GM23338 (cell line): ENCODE measurements around the gene MYO3B. TPM values are rescaled to one million over a fixed set of nuclear protein-coding genes. Genes with fewer than 3 reads are reported as not detected.

ENCODE experiments used
- ATAC-seq: fragments of 200-7000 bp; cut with Tn5 transposase; 3 replicates; pipeline ENCODE4 v1.9.1; 2020
- DNase-seq: peaks from one replicate; pipeline ENCODE4 v3.0.0-alpha.2; 2015; ENCODE audit warnings: low spot score
- H2AFZ ChIP-seq: fragments of 200-600 bp; sonication (generic); 2 replicates; pipeline ENCODE4 v1.8.0; 2016; ENCODE audit warnings: antibody characterized with exemption, mild to moderate bottlenecking, moderate library complexity
- H3F3A ChIP-seq: fragments of 200-600 bp; sonication (generic); replicated peaks from 2 replicates; pipeline ENCODE4 v1.8.0; 2017; ENCODE audit warnings: antibody characterized with exemption, mixed run types, low read depth
- H3K27ac ChIP-seq: fragments of 200-600 bp; sonication (generic); 2 replicates; pipeline ENCODE4 v1.6.1; 2016; ENCODE audit warnings: low read depth
- H3K27me3 ChIP-seq: fragments of 200-600 bp; sonication (generic); 2 replicates; pipeline ENCODE4 v1.8.0; 2016; ENCODE audit warnings: mild to moderate bottlenecking, mixed run types, moderate library complexity; ENCODE audit not compliant: insufficient read depth
- H3K36me3 ChIP-seq: fragments of 200-600 bp; sonication (generic); 2 replicates; pipeline ENCODE4 v1.8.0; 2016; ENCODE audit warnings: mild to moderate bottlenecking; ENCODE audit not compliant: insufficient read depth
- H3K4me1 ChIP-seq: fragments of 200-600 bp; sonication (generic); 2 replicates; pipeline ENCODE4 v1.8.0; 2016; ENCODE audit warnings: mild to moderate bottlenecking, moderate library complexity; ENCODE audit not compliant: insufficient read depth
- H3K4me2 ChIP-seq: fragments of 200-600 bp; sonication (generic); 2 replicates; pipeline ENCODE4 v1.7.1; 2017; ENCODE audit warnings: mixed run types
- H3K4me3 ChIP-seq: fragments of 200-600 bp; sonication (generic); 2 replicates; pipeline ENCODE4 v1.6.1; 2016; ENCODE audit warnings: mixed run types
- H3K79me2 ChIP-seq: fragments of 200-600 bp; sonication (generic); replicated peaks from 2 replicates; pipeline ENCODE4 v1.8.0; 2017; ENCODE audit warnings: mild to moderate bottlenecking; ENCODE audit not compliant: insufficient read depth
- H3K9me2 ChIP-seq: fragments of 200-600 bp; sonication (generic); 2 replicates; pipeline ENCODE4 v1.8.0; 2017; ENCODE audit not compliant: insufficient read depth
- H4K20me1 ChIP-seq: fragments of 200-600 bp; sonication (generic); replicated peaks from 2 replicates; pipeline ENCODE4 v1.8.0; 2017; ENCODE audit warnings: mild to moderate bottlenecking; ENCODE audit not compliant: insufficient read depth
- H3K27ac Mint-ChIP-seq: 2 replicates; pipeline ENCODE4 v1.8.0; 2020; ENCODE audit warnings: inconsistent platforms, mild to moderate bottlenecking, moderate library complexity, mixed read lengths
- H3K27me3 Mint-ChIP-seq: 3 replicates; pipeline ENCODE4 v1.8.0; 2022; ENCODE audit warnings: low read depth, mild to moderate bottlenecking, moderate library complexity, mixed read lengths, inconsistent platforms; ENCODE audit not compliant: insufficient read depth, poor library complexity
- H3K36me3 Mint-ChIP-seq: 3 replicates; pipeline ENCODE4 v1.8.0; 2021; ENCODE audit warnings: low read depth, mild to moderate bottlenecking, inconsistent platforms, moderate library complexity, mixed read lengths
- H3K4me1 Mint-ChIP-seq: 3 replicates; pipeline ENCODE4 v1.8.0; 2020; ENCODE audit warnings: mild to moderate bottlenecking, inconsistent platforms, mixed read lengths
- H3K4me3 Mint-ChIP-seq: 3 replicates; pipeline ENCODE4 v1.8.0; 2021; ENCODE audit warnings: moderate library complexity, mild to moderate bottlenecking, inconsistent platforms, mixed read lengths
- H3K9me3 Mint-ChIP-seq: 3 replicates; pipeline ENCODE4 v1.8.0; 2020; ENCODE audit warnings: moderate library complexity, mild to moderate bottlenecking, inconsistent platforms, mixed read lengths
- CREB1 ChIP-seq: fragments of 250-450 bp; sonication (Bioruptor Pico); IDR thresholded peaks from 2 replicates; pipeline ENCODE4 v1.5.0; 2020; ENCODE audit warnings: low read depth, mild to moderate bottlenecking, moderate library complexity
- EZH2 ChIP-seq: fragments of 200-600 bp; sonication (generic); IDR thresholded peaks from one replicate; pipeline ENCODE4 v1.8.0; 2017; ENCODE audit warnings: antibody characterized with exemption, mild to moderate bottlenecking, low read depth; ENCODE audit not compliant: unreplicated experiment
- EZH2phosphoT487 ChIP-seq: fragments of 200-600 bp; sonication (generic); IDR thresholded peaks from one replicate; pipeline ENCODE4 v1.8.1; 2018; ENCODE audit warnings: antibody characterized with exemption; ENCODE audit not compliant: unreplicated experiment
- JUNB ChIP-seq: IDR thresholded peaks from one replicate; pipeline ENCODE4 v1.6.1; 2016; ENCODE audit warnings: antibody characterized with exemption; ENCODE audit not compliant: unreplicated experiment
- NANOG ChIP-seq: IDR thresholded peaks from 2 replicates; pipeline ENCODE4 v1.6.1; 2016; ENCODE audit warnings: antibody characterized with exemption, borderline replicate concordance
- POLR2AphosphoS5 ChIP-seq: IDR thresholded peaks from 2 replicates; pipeline ENCODE4 v1.6.1; 2016; ENCODE audit warnings: antibody characterized with exemption, low read depth
- STAT1 ChIP-seq: IDR thresholded peaks from one replicate; pipeline ENCODE4 v1.6.1; 2016; ENCODE audit warnings: antibody characterized with exemption; ENCODE audit not compliant: unreplicated experiment
- ZNF114 ChIP-seq: fragments of 250-450 bp; sonication (Bioruptor Pico); IDR thresholded peaks from 2 replicates; pipeline ENCODE4 v1.5.0; 2020; ENCODE audit warnings: mild to moderate bottlenecking, moderate library complexity
- ZNF331 ChIP-seq: fragments of 250-450 bp; sonication (Bioruptor Pico); IDR thresholded peaks from 2 replicates; pipeline ENCODE4 v1.5.0; 2020; ENCODE audit warnings: low read depth, mild to moderate bottlenecking, moderate library complexity
- polyA plus RNA-seq: library from polyadenylated mRNA; unstranded; fragments of >200 nt; fragmentation: Nextera tagmentation; extraction: Ambion mirVana; gene quantifications from 2 replicates; pipeline ENCODE4 v1.2.1, GENCODE V29; 2016
- total RNA-seq: library from RNA; depleted of rRNA; stranded (reverse); fragments of >200 nt; shearing (Covaris generic); gene quantifications from 2 replicates; pipeline ENCODE4 v1.2.3, GENCODE V29; 2014
- TF ChIP-seq, protein P1 (sequence below): IDR thresholded peaks from 2 replicates; pipeline ENCODE4 v1.6.1; 2016; ENCODE audit warnings: antibody characterized with exemption
- TF ChIP-seq, protein P2 (sequence below): IDR thresholded peaks from one replicate; pipeline ENCODE4 v1.6.1; 2018; ENCODE audit warnings: antibody characterized with exemption; ENCODE audit not compliant: unreplicated experiment
- TF ChIP-seq, protein P3 (sequence below), 2 experiments: fragments of 200-600 bp in 1 of 2; sonication (generic) in 1 of 2; conservative IDR thresholded peaks; 2 replicates each; pipeline versions ENCODE4 v1.5.1 to v1.6.1; 2016 to 2017; ENCODE audit warnings: antibody characterized with exemption in 2 of 2, low read depth in 2 of 2, mild to moderate bottlenecking in 2 of 2, moderate library complexity in 1 of 2
- TF ChIP-seq, protein P4 (sequence below): fragments of 250-450 bp; sonication (Bioruptor Pico); IDR thresholded peaks from 2 replicates; pipeline ENCODE4 v1.5.0; 2020; ENCODE audit warnings: mild to moderate bottlenecking, moderate library complexity

MYO3B gene
- total and polyA plus RNA-seq, 2 experiments from 2014 or later: 0.42 TPM; not detected in 1

DNA sequence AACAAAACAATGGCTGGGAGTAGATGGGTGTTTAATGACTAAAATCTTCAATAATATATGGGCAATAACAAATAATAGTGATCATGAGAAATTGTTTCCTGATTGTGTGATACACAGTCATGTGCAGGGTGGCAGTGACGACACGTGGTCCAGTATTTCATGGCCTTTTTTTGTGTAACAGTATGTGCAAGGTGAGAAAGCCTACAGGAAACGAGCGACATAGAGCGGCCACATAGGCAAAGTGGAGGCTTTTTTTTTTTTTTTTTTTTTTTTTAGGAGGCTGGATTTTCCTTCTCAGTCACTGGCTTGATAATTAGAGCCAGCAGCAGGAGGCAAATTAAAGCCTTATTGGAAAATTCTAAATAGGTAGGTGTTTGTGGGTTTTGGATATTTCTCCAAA is 123.7 kb downstream of the MYO3B start:
- no peaks in the 10 kb centered on the region for H3K27me3 Mint-ChIP-seq
- Histone ChIP-seq H3K4me2 (no peak overlapping the region), H4K20me1 (no peaks in the 10 kb centered on the region), H3K4me3 (no peak overlapping the region), H3K27ac (no peak overlapping the region), H3K79me2 (no peaks in the 10 kb centered on the region), H3F3A (no peaks in the 10 kb centered on the region), H3K36me3 (no peaks in the 10 kb centered on the region), H3K4me1 (no peaks in the 10 kb centered on the region), H3K27me3 (no peaks in the 10 kb centered on the region), H3K9me2 (no peaks in the 10 kb centered on the region; the same call in 1 of the 2 replicates), H2AFZ (no peak overlapping the region; the same call in 1 of the 2 replicates)
- H3K9me3 Mint-ChIP-seq: no peaks in the 10 kb centered on the region
- no peak overlapping the region for H3K4me3 Mint-ChIP-seq
- H3K36me3 Mint-ChIP-seq: no peaks in the 10 kb centered on the region
- TF ChIP-seq EZH2phosphoT487 (no peak), ZNF331 (CRISPR knock-in tag) (no peak), JUNB (no peak), POLR2AphosphoS5 (no peak), EZH2 (no peak), STAT1 (no peak), CREB1 (CRISPR knock-in tag) (no peak), ZNF114 (no peak), NANOG (no peak)
- TF ChIP-seq, protein P1, sequence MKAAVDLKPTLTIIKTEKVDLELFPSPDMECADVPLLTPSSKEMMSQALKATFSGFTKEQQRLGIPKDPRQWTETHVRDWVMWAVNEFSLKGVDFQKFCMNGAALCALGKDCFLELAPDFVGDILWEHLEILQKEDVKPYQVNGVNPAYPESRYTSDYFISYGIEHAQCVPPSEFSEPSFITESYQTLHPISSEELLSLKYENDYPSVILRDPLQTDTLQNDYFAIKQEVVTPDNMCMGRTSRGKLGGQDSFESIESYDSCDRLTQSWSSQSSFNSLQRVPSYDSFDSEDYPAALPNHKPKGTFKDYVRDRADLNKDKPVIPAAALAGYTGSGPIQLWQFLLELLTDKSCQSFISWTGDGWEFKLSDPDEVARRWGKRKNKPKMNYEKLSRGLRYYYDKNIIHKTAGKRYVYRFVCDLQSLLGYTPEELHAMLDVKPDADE: no peak
- TF ChIP-seq, protein P2, sequence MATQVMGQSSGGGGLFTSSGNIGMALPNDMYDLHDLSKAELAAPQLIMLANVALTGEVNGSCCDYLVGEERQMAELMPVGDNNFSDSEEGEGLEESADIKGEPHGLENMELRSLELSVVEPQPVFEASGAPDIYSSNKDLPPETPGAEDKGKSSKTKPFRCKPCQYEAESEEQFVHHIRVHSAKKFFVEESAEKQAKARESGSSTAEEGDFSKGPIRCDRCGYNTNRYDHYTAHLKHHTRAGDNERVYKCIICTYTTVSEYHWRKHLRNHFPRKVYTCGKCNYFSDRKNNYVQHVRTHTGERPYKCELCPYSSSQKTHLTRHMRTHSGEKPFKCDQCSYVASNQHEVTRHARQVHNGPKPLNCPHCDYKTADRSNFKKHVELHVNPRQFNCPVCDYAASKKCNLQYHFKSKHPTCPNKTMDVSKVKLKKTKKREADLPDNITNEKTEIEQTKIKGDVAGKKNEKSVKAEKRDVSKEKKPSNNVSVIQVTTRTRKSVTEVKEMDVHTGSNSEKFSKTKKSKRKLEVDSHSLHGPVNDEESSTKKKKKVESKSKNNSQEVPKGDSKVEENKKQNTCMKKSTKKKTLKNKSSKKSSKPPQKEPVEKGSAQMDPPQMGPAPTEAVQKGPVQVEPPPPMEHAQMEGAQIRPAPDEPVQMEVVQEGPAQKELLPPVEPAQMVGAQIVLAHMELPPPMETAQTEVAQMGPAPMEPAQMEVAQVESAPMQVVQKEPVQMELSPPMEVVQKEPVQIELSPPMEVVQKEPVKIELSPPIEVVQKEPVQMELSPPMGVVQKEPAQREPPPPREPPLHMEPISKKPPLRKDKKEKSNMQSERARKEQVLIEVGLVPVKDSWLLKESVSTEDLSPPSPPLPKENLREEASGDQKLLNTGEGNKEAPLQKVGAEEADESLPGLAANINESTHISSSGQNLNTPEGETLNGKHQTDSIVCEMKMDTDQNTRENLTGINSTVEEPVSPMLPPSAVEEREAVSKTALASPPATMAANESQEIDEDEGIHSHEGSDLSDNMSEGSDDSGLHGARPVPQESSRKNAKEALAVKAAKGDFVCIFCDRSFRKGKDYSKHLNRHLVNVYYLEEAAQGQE: no peak
- TF ChIP-seq, protein P3, sequence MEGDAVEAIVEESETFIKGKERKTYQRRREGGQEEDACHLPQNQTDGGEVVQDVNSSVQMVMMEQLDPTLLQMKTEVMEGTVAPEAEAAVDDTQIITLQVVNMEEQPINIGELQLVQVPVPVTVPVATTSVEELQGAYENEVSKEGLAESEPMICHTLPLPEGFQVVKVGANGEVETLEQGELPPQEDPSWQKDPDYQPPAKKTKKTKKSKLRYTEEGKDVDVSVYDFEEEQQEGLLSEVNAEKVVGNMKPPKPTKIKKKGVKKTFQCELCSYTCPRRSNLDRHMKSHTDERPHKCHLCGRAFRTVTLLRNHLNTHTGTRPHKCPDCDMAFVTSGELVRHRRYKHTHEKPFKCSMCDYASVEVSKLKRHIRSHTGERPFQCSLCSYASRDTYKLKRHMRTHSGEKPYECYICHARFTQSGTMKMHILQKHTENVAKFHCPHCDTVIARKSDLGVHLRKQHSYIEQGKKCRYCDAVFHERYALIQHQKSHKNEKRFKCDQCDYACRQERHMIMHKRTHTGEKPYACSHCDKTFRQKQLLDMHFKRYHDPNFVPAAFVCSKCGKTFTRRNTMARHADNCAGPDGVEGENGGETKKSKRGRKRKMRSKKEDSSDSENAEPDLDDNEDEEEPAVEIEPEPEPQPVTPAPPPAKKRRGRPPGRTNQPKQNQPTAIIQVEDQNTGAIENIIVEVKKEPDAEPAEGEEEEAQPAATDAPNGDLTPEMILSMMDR (conservative IDR thresholded peaks at IDR 0.05; ENCODE audit: low read depth in 2 of 2): no peak
- TF ChIP-seq, protein P4, sequence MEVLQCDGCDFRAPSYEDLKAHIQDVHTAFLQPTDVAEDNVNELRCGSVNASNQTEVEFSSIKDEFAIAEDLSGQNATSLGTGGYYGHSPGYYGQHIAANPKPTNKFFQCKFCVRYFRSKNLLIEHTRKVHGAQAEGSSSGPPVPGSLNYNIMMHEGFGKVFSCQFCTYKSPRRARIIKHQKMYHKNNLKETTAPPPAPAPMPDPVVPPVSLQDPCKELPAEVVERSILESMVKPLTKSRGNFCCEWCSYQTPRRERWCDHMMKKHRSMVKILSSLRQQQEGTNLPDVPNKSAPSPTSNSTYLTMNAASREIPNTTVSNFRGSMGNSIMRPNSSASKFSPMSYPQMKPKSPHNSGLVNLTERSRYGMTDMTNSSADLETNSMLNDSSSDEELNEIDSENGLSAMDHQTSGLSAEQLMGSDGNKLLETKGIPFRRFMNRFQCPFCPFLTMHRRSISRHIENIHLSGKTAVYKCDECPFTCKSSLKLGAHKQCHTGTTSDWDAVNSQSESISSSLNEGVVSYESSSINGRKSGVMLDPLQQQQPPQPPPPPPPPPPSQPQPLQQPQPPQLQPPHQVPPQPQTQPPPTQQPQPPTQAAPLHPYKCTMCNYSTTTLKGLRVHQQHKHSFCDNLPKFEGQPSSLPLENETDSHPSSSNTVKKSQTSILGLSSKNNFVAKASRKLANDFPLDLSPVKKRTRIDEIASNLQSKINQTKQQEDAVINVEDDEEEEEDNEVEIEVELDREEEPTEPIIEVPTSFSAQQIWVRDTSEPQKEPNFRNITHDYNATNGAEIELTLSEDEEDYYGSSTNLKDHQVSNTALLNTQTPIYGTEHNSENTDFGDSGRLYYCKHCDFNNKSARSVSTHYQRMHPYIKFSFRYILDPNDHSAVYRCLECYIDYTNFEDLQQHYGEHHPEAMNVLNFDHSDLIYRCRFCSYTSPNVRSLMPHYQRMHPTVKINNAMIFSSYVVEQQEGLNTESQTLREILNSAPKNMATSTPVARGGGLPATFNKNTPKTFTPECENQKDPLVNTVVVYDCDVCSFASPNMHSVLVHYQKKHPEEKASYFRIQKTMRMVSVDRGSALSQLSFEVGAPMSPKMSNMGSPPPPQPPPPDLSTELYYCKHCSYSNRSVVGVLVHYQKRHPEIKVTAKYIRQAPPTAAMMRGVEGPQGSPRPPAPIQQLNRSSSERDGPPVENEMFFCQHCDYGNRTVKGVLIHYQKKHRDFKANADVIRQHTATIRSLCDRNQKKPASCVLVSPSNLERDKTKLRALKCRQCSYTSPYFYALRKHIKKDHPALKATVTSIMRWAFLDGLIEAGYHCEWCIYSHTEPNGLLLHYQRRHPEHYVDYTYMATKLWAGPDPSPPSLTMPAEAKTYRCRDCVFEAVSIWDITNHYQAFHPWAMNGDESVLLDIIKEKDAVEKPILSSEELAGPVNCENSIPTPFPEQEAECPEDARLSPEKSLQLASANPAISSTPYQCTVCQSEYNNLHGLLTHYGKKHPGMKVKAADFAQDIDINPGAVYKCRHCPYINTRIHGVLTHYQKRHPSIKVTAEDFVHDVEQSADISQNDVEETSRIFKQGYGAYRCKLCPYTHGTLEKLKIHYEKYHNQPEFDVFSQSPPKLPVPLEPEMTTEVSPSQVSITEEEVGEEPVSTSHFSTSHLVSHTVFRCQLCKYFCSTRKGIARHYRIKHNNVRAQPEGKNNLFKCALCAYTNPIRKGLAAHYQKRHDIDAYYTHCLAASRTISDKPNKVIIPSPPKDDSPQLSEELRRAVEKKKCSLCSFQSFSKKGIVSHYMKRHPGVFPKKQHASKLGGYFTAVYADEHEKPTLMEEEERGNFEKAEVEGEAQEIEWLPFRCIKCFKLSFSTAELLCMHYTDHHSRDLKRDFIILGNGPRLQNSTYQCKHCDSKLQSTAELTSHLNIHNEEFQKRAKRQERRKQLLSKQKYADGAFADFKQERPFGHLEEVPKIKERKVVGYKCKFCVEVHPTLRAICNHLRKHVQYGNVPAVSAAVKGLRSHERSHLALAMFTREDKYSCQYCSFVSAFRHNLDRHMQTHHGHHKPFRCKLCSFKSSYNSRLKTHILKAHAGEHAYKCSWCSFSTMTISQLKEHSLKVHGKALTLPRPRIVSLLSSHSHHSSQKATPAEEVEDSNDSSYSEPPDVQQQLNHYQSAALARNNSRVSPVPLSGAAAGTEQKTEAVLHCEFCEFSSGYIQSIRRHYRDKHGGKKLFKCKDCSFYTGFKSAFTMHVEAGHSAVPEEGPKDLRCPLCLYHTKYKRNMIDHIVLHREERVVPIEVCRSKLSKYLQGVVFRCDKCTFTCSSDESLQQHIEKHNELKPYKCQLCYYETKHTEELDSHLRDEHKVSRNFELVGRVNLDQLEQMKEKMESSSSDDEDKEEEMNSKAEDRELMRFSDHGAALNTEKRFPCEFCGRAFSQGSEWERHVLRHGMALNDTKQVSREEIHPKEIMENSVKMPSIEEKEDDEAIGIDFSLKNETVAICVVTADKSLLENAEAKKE: no peak
- ATAC-seq (no peak), DNase-seq (no peak)
- peaks cover 4% of the 10 kb centered on the region; the same call in 1 of the 3 replicates for H3K4me1 Mint-ChIP-seq
- H3K27ac Mint-ChIP-seq: no peak overlapping the region
